CD4-positive, alpha-beta T cell (primary cell): ENCODE measurements around the gene PDE10A. TPM values are rescaled to one million over a fixed set of nuclear protein-coding genes. Genes with fewer than 3 reads are reported as not detected.

Experiments used
- ATAC-seq: fragments of 200-7000 bp; cut with Tn5 transposase; one replicate; pipeline ENCODE4 v1.10.0; 2022; ENCODE audit warnings: mild to moderate bottlenecking; ENCODE audit not compliant: poor library complexity
- CTCF ChIA-PET: fragments of 350-600 bp; sonication (Branson Sonifier 250); formaldehyde crosslinking; loops from one replicate; lab custom pipeline; 2021; ENCODE audit warnings: antibody characterized with exemption, inconsistent platforms; lab: Charles Lee
- POLR2A ChIA-PET: fragments of 350-600 bp; sonication (Branson Sonifier 250); formaldehyde crosslinking; loops from one replicate; lab custom pipeline; 2021; ENCODE audit warnings: antibody characterized with exemption, inconsistent platforms; lab: Charles Lee
- DNase-seq, 14 experiments: peaks; one replicate each; pipeline ENCODE4 v3.0.0-alpha.2; 2013 to 2020; ENCODE audit warnings: mixed read lengths in 2 of 14
- H3K27ac ChIP-seq, 2 donors: one replicate each; pipeline versions ENCODE4 v1.5.1 to v1.7.0; 2013; ENCODE audit warnings: low read length in 2 of 2, low read depth in 1 of 2, mild to moderate bottlenecking in 1 of 2
- H3K27me3 ChIP-seq, 2 experiments: 1 replicate in 1 of 2; 2 replicates in 1 of 2; pipeline versions ENCODE4 v1.6.1 to v1.7.0; 2013; ENCODE audit warnings: low read length in 2 of 2, control low read depth in 1 of 2, mild to moderate bottlenecking in 1 of 2, moderate library complexity in 1 of 2; ENCODE audit not compliant: insufficient read depth in 2 of 2, control insufficient read depth in 1 of 2
- H3K36me3 ChIP-seq: one replicate; pipeline ENCODE4 v1.6.1; 2013; ENCODE audit warnings: low read length, control low read depth; ENCODE audit not compliant: insufficient read depth
- H3K4me1 ChIP-seq: one replicate; pipeline ENCODE4 v1.6.1; 2013; ENCODE audit warnings: low read length, control low read depth; ENCODE audit not compliant: insufficient read depth
- H3K4me3 ChIP-seq: one replicate; pipeline ENCODE4 v1.5.1; 2013; ENCODE audit warnings: mild to moderate bottlenecking, low read length, moderate library complexity
- H3K9me3 ChIP-seq, 2 experiments: 1 replicate in 1 of 2; 2 replicates in 1 of 2; pipeline versions ENCODE4 v1.6.1 to v1.7.0; 2013; ENCODE audit warnings: low read length in 2 of 2, mild to moderate bottlenecking in 2 of 2, control low read depth in 1 of 2, moderate library complexity in 1 of 2; ENCODE audit not compliant: control insufficient read depth in 1 of 2, insufficient read depth in 1 of 2
- H3K27ac Mint-ChIP-seq: one replicate; pipeline ENCODE4 v1.8.0; 2020; ENCODE audit warnings: mixed read lengths
- H3K27me3 Mint-ChIP-seq: one replicate; pipeline ENCODE4 v1.8.0; 2021; ENCODE audit warnings: mixed read lengths
- H3K36me3 Mint-ChIP-seq: one replicate; pipeline ENCODE4 v1.8.0; 2021; ENCODE audit warnings: low read depth, mixed read lengths
- H3K4me1 Mint-ChIP-seq: one replicate; pipeline ENCODE4 v1.8.0; 2021; ENCODE audit warnings: low read depth, mixed read lengths
- H3K4me3 Mint-ChIP-seq: one replicate; pipeline ENCODE4 v1.8.0; 2020; ENCODE audit warnings: mild to moderate bottlenecking, mixed read lengths
- H3K9me3 Mint-ChIP-seq: one replicate; pipeline ENCODE4 v1.8.0; 2020; ENCODE audit warnings: mixed read lengths
- intact Hi-C, 2 experiments: fragments of 100-400 bp; cut with DNase I in 1 of 2; cut with micrococcal nuclease in 1 of 2; formaldehyde crosslinking; loops; one replicate each; pipeline versions ENCODE4 v1.15.1 to v1.9.0; 2023 to 2025; cut with DNase I, micrococcal nuclease
- total RNA-seq, 174 experiments: library from RNA in 2 of 174; stranded (reverse) in 2 of 174; gene quantifications; one replicate each; pipeline ENCODE4 v1.2.3 and lab custom pipeline; 2021 to 2026
- TF ChIP-seq, protein P1 (sequence below): fragments of 200-600 bp; IDR thresholded peaks from one replicate; pipeline ENCODE4 v1.8.0; 2022; ENCODE audit warnings: antibody characterized with exemption, mild to moderate bottlenecking

Gene PDE10A
- total RNA-seq, 2 experiments from 2014 or later: not detected

DNA sequence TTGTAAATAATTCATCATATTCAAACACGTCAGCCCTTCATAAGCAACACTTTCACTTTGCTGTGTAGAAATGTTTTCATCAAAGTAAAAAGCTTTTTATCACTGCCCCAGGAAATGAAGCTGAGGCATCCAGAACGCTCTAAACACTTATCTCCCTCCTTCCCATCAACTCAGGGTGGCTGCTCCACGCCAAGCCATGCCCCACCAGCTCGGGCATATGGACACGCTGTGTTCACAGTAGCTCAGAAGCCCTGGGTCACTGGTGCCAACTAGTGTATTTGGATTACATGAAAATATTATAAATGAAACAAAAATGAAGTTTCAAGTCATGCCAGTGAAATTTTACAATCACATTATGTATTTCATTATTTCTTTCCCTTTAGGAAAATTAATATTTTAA lies 10.3 kb downstream of the PDE10A start:
- CTCF ChIA-PET: no interaction called here

DNA sequence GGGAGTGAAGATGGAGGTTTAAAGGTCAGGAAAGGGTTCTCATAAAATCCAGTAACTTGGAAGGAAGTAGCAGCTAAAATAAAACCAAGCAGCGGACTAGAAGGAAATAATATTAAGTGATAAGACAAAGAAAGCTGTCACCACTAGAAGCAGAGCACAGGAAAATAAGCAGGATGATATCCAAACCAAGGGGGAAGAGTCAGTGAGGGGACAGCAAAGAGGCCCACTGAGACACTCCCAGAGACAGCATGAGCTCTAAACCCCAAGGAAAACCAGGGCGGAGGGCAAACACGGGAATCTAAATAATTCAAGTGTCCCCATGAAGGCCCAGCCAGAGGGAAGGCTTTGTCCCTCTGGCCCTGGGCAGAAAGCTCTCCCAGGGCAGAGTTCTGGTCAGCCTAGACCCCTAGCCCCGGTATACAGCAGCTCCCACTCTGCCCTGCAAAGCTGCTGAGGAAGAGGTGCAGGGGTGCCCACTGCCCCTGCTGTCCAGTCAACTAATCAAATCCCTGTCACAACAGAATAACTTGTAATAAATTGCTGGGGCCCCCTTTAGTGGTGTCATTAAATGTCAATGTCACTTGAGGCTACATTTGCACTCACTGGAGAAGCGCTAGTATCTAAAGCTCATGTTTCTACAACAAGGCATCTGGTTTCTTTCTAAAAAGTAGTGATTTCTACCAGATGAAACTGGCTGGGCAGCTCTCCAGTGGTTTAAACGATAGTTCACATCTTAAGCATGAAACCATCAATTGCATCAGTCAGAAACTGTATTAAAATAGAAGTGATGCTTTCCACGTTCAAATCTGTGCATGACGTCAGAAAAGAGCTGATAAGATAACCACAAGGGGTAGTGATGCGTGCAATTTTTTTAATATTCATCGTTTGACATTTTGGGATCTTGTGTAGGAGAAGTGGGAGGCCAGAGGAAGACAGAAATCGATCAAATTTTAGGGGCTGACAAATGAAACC lies 13.6 kb downstream of the PDE10A start:
- Mint-ChIP-seq H3K4me3 (no peak overlapping the region), H3K9me3 (peaks cover 2% of the 10 kb centered on the region), H3K27ac (no peak overlapping the region), H3K27me3 (no peaks in the 10 kb centered on the region), H3K4me1 (no peaks in the 10 kb centered on the region), H3K36me3 (no peaks in the 10 kb centered on the region)
- no peaks in the 10 kb centered on the region for H3K4me1 ChIP-seq
- TF ChIP-seq, protein P1, sequence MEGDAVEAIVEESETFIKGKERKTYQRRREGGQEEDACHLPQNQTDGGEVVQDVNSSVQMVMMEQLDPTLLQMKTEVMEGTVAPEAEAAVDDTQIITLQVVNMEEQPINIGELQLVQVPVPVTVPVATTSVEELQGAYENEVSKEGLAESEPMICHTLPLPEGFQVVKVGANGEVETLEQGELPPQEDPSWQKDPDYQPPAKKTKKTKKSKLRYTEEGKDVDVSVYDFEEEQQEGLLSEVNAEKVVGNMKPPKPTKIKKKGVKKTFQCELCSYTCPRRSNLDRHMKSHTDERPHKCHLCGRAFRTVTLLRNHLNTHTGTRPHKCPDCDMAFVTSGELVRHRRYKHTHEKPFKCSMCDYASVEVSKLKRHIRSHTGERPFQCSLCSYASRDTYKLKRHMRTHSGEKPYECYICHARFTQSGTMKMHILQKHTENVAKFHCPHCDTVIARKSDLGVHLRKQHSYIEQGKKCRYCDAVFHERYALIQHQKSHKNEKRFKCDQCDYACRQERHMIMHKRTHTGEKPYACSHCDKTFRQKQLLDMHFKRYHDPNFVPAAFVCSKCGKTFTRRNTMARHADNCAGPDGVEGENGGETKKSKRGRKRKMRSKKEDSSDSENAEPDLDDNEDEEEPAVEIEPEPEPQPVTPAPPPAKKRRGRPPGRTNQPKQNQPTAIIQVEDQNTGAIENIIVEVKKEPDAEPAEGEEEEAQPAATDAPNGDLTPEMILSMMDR: no peak
- ATAC-seq: no peak
- H3K27me3 ChIP-seq: no peaks in the 10 kb centered on the region
- no peak for DNase-seq
- H3K36me3 ChIP-seq: no peaks in the 10 kb centered on the region
- H3K27ac ChIP-seq: no peak overlapping the region
- peaks cover 0 to 11% of the 10 kb centered on the region in 2 experiments for H3K9me3 ChIP-seq
- no peak overlapping the region for H3K4me3 ChIP-seq
- CTCF ChIA-PET: no interaction called here
- intact Hi-C loops: no loop called here
- POLR2A ChIA-PET: interaction anchor here (0.6 kb wide), 1 partner anchor 13 kb away, joined by 3 read pairs; no protein-coding TSS in a partner anchor

More for the DNA sequence above, 10.3 kb downstream of the PDE10A start:
- Mint-ChIP-seq H3K4me1 (no peaks in the 10 kb centered on the region), H3K36me3 (no peaks in the 10 kb centered on the region), H3K27me3 (peaks cover 3% of the 10 kb centered on the region), H3K4me3 (no peak overlapping the region), H3K27ac (no peak overlapping the region), H3K9me3 (no peaks in the 10 kb centered on the region)
- Histone ChIP-seq H3K36me3 (no peaks in the 10 kb centered on the region), H3K27ac (no peak overlapping the region), H3K27me3 (no peaks in the 10 kb centered on the region), H3K4me1 (no peaks in the 10 kb centered on the region), H3K9me3 (peaks cover 0 to 3% of the 10 kb centered on the region in 2 experiments), H3K4me3 (no peak overlapping the region)
- no peak for DNase-seq
- no peak for ATAC-seq
- intact Hi-C loops: no loop called here
- POLR2A ChIA-PET: no interaction called here
- TF ChIP-seq, protein P1: no peak

DNA sequence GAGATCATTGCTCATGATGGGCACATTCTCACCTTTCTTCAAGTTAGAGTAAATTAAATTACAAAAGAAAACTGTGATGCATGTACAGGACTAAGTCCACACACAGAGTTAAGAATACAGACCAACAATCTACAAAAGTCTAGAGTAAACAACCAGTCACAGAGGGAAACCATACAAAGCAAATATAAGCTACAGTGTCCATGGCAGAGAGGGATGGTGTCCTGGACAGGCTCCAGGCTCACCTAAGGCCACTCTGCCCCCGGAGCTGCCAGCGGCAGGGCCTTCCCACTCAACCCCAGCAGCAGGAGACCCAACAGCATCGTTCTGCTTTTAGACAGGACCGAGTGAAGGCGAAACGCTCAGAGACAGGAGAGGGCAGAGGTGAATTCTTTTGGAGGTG lies 16.0 kb downstream of the PDE10A start:
- Mint-ChIP-seq H3K9me3 (peaks cover 2% of the 10 kb centered on the region), H3K27ac (no peak overlapping the region), H3K36me3 (no peaks in the 10 kb centered on the region), H3K4me1 (no peaks in the 10 kb centered on the region), H3K4me3 (no peak overlapping the region), H3K27me3 (no peaks in the 10 kb centered on the region)
- DNase-seq (no peak), ATAC-seq (no peak)
- no peak overlapping the region for H3K4me3 ChIP-seq
- intact Hi-C loops: no loop called here
- ChIA-PET POLR2A (no interaction called here), CTCF (no interaction called here)
- no peaks in the 10 kb centered on the region for H3K36me3 ChIP-seq
- H3K27me3 ChIP-seq: no peaks in the 10 kb centered on the region
- no peaks in the 10 kb centered on the region for H3K4me1 ChIP-seq
- TF ChIP-seq, protein P1: no peak
- peaks cover 0 to 14% of the 10 kb centered on the region in 2 experiments for H3K9me3 ChIP-seq
- no peak overlapping the region for H3K27ac ChIP-seq
